ENCODE measurements around the gene MAN2B2.

The MAN2B2 gene

GRCh38 chr4:6662591-6662990, 87.6 kb downstream of the MAN2B2 start:
- Histone ChIP-seq H3K4me1 (ENCODE audit: low read length) (no peaks in the 10 kb centered on the region), H3K27ac (ENCODE audit: low read length) (no peak overlapping the region), H3K9me3 (ENCODE audit: insufficient read depth, low read length) (no peaks in the 10 kb centered on the region), H4K20me1 (ENCODE audit: insufficient read depth, low read length) (no peaks in the 10 kb centered on the region), H3K9ac (ENCODE audit: low read length) (no peak overlapping the region), H3K27me3 (ENCODE audit: low read depth, low read length) (peaks cover 4% of the 10 kb centered on the region; the same call in 1 of the 2 replicates), H3K36me3 (replicated peaks; ENCODE audit: low read depth, low read length) (no peaks in the 10 kb centered on the region), H3K4me3 (ENCODE audit: low read length) (no peak overlapping the region), H2AFZ (ENCODE audit: low read depth, low read length) (no peak overlapping the region), H3K4me2 (ENCODE audit: low read length) (no peak overlapping the region), H3K79me2 (ENCODE audit: low read length) (no peaks in the 10 kb centered on the region)
- no peak for TF ChIP-seq EZH2phosphoT487 (IDR thresholded peaks at IDR 0.05; ENCODE audit: low read depth)
- TF ChIP-seq CTCF (IDR thresholded peaks at IDR 0.05; ENCODE audit: low read depth, low read length), result no peak

DNA sequence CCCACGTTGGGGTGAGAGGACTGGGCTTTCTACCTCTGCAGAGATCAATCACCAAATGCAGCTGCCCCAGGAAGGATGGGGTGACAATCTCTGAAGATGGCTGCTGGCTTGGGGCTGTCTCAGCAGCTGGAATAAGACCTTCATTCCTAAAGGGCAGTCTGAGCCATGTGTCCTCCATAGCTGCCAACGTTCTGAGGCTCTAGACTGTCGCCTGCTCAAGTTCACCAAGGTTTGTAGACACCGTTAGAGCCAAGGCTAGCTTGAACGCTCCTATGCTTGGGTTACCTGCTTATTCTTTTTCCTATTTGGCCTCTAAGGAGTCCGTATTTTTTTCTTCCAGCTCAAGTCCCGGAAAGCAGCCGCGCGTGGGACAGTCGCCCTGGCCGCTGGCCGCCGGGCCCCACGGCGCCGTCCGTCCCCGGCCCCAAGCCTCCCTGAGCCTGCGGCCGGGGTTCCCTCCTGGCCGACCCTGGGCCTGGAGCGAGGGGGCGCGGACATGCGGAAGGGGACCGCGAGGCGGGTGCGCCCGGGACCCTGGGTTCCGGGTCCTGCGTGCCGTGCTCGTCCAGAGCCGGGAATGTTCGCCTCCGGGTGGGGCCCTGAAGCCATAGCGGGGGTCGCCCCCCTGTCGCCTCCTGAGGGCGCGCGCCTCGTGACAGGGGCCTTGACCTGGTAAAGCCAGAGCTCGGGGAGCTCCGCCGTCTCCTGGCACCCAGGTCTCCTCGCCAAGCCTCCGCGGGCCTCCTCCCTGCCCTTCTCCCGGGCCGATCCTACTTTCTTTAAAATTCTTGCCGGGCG, 88.8 kb downstream of the MAN2B2 start:
- Histone ChIP-seq H2AFZ (ENCODE audit: low read depth, low read length) (no peak overlapping the region), H3K36me3 (replicated peaks; ENCODE audit: low read depth, low read length) (no peaks in the 10 kb centered on the region), H3K27me3 (ENCODE audit: low read depth, low read length) (peaks cover 4% of the 10 kb centered on the region; the same call in 1 of the 2 replicates), H3K27ac (ENCODE audit: low read length) (no peak overlapping the region), H3K9ac (ENCODE audit: low read length) (no peak overlapping the region), H4K20me1 (ENCODE audit: insufficient read depth, low read length) (no peaks in the 10 kb centered on the region), H3K4me1 (ENCODE audit: low read length) (no peaks in the 10 kb centered on the region), H3K4me2 (ENCODE audit: low read length) (no peak overlapping the region), H3K79me2 (ENCODE audit: low read length) (no peaks in the 10 kb centered on the region), H3K4me3 (ENCODE audit: low read length) (no peak overlapping the region), H3K9me3 (ENCODE audit: insufficient read depth, low read length) (no peaks in the 10 kb centered on the region)
- TF ChIP-seq EZH2phosphoT487 (IDR thresholded peaks at IDR 0.05; ENCODE audit: low read depth) (no peak), CTCF (IDR thresholded peaks at IDR 0.05; ENCODE audit: low read depth, low read length) (no peak)

DNA sequence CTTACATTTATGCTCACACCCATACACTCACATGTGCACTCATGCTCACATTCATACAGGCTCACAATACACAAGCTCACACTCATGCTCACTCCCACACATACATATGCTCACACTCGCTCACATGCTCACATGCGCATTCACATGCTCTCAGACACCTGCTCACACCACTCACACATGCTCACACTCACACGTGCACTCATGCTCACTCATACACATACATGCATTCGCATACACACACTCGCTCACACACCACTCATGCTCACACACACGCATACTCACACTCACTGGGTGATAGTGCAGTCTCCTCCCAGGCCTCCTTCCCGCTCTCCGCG, 90.3 kb downstream of the MAN2B2 start:
- H3K4me1 ChIP-seq (ENCODE audit: low read length), result no peaks in the 10 kb centered on the region
- no peaks in the 10 kb centered on the region for H3K36me3 ChIP-seq (replicated peaks; ENCODE audit: low read depth, low read length)
- TF ChIP-seq CTCF (IDR thresholded peaks at IDR 0.05; ENCODE audit: low read depth, low read length) (no peak), EZH2phosphoT487 (IDR thresholded peaks at IDR 0.05; ENCODE audit: low read depth) (no peak)
- H2AFZ ChIP-seq (ENCODE audit: low read depth, low read length), result no peak overlapping the region
- no peaks in the 10 kb centered on the region for H4K20me1 ChIP-seq (ENCODE audit: insufficient read depth, low read length)
- no peak overlapping the region for H3K9ac ChIP-seq (ENCODE audit: low read length)
- H3K4me3 ChIP-seq (ENCODE audit: low read length), result no peak overlapping the region
- H3K4me2 ChIP-seq (ENCODE audit: low read length), result no peak overlapping the region
- no peaks in the 10 kb centered on the region for H3K9me3 ChIP-seq (ENCODE audit: insufficient read depth, low read length)
- H3K27ac ChIP-seq (ENCODE audit: low read length), result no peak overlapping the region
- peaks cover 4% of the 10 kb centered on the region; the same call in 1 of the 2 replicates for H3K27me3 ChIP-seq (ENCODE audit: low read depth, low read length)
- no peaks in the 10 kb centered on the region for H3K79me2 ChIP-seq (ENCODE audit: low read length)

DNA sequence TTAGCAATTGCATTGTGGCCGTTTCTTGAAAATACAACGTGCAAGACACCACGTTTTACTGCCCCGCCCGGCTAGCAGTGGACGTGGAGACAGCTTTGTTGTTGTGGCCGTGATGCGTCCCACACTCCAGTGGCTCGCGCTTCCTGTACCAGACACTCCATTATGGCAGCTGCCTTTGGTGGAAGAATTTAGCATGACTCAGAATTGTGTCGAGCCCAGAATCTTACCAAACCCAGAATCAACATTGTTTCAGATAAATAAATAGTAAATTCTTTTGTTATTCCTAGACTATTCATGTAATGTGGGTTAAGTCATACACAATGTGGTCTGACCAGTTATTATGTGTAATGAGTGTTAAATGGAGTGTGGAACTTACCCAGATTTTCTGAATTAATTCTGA, 93.4 kb downstream of the MAN2B2 start:
- Histone ChIP-seq H3K36me3 (replicated peaks; ENCODE audit: low read depth, low read length) (no peaks in the 10 kb centered on the region), H3K4me3 (ENCODE audit: low read length) (no peak overlapping the region), H2AFZ (ENCODE audit: low read depth, low read length) (no peak overlapping the region), H3K27me3 (ENCODE audit: low read depth, low read length) (no peaks in the 10 kb centered on the region), H3K9ac (ENCODE audit: low read length) (no peak overlapping the region), H3K4me2 (ENCODE audit: low read length) (no peak overlapping the region), H4K20me1 (ENCODE audit: insufficient read depth, low read length) (no peaks in the 10 kb centered on the region), H3K9me3 (ENCODE audit: insufficient read depth, low read length) (no peaks in the 10 kb centered on the region), H3K27ac (ENCODE audit: low read length) (no peak overlapping the region), H3K4me1 (ENCODE audit: low read length) (peaks cover under 1% of the 10 kb centered on the region; the same call in 1 of the 2 replicates), H3K79me2 (ENCODE audit: low read length) (no peaks in the 10 kb centered on the region)
- TF ChIP-seq CTCF (IDR thresholded peaks at IDR 0.05; ENCODE audit: low read depth, low read length) (no peak), EZH2phosphoT487 (IDR thresholded peaks at IDR 0.05; ENCODE audit: low read depth) (no peak)
